HS-5 (cell line): ENCODE measurements around the gene TBX6.
"Not testable (repeated sequence)": the region's sequence is repeated elsewhere in the genome, so short reads cannot be mapped to it uniquely, and the experiment has no call there.

ENCODE experiments used
- DNase-seq: peaks from one replicate; pipeline ENCODE4 v3.0.0-alpha.2; 2012; ENCODE audit warnings: low read depth

Gene TBX6

DNA sequence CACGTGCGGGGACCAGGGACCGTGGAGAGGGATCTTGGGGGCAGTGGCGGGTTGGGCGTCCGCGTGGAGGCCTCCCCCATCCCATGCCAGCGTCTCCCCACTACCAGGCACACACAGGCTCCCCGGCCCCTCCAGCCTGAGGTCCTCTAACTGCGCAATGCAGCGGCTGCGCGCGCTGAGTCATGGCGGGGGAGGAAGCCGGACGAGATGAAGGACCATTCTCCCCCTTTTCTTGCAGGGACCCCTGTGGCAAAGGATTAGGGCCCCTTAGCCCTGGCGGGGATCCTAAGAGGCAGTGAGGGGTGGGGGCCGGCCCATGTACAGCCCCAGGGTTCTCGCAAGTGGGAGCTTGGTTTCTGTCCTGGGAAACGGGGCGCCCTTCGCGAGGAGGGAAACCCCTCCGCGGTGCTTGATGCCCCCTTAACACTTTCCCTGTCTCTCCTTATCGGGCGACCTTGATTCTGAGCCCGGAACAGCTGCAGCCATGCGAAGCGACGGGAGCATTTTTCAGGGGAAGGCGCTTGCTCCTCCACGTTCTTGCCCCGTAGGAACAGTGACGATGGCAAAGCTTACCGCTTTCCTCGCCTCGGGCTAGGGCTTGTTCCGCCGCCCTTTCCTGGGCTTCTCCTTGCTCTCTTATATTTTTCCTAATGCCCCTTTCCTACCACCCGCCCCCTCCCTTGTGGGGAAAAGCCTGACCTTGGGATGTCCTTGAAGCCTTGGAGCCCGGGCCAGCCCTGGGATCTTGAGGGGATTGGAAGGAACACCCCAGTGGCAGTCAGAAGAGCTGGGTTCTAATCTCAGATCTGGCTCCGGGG lies 25.6 kb downstream of the TBX6 start:
- no peak for DNase-seq

GRCh38 chr16:30065102-30065942 lies 26.4 kb downstream of the TBX6 start, which contains the start of gene ALDOA:
Gene ALDOA, plus strand, starts transcription at chr16:30065760. Its CDS starts 1,138 bp downstream, at chr16:30066898.
- DNase-seq = peak; percentile 98

GRCh38 chr16:30064729-30065101 lies 27.0 kb downstream of the TBX6 start:
- DNase-seq = no peak

- no peak for DNase-seq
These were observed 27.6 kb downstream of the TBX6 start for GRCh38 chr16:30063893-30064728.

DNA sequence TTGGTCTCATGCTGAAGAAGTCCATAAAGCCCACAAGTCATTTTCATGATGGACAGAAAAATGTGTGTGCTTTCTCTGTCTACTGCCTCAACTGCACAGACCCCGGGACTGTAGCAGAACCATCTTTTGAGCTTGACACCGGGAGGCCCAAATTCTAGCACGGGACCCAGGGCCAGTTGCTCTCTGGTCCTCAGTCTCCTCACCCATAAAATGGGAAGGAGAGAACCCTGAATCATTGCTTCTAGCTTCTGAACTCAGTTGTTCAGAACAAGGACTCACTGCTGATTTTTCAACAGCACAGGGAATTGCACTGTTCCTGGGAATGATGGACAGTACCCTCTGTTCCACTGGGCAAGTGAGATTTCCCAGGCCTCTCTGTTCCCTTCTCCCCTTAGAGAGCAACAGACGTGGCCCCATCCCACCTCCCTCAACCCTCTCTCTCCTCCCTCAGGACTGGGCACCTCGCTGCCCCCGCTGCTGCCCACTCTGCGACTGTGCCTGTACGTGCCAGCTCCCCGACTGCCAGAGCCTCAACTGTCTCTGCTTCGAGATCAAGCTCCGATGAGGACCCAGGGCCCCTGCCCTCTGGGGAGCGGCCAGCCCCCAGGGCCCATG lies 28.3 kb downstream of the TBX6 start:
- no peak for DNase-seq

DNA sequence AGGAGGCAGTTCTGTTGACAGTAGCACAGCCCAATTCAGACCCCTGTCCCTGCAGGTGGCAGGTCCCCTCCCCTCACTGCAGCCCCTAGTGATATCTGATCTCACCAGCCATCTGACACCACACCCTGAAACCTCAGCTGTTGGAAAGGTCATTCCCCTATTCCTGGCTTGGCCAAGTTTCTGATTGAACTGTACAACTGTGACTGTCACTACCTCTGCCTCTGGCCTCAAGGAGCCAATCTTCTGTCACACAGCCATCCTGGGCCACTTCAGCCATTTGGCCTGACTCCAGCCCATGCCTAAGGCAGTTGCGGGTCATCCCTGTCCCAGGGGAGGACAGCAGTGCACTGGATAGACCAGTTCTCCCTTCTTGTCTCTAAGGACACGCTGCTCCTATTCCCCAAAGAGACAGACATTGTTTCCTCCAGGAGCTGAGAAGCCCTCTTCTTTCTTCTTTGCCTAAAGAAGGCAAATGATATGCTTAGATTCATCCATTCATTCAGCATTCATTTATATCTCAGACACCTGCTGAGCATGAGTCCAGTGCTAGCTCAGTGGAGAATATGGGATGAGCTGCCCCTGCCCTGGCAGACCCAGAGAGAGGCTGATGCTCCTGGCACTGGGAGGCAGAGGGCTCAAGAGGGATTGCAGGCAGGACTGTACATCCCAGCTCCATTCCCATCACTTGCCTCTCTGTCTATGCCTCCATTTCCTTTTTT lies 30.7 kb downstream of the TBX6 start:
- no peak for DNase-seq

- DNase-seq = no peak
These were observed 31.4 kb downstream of the TBX6 start for GRCh38 chr16:30060346-30060745.

DNA sequence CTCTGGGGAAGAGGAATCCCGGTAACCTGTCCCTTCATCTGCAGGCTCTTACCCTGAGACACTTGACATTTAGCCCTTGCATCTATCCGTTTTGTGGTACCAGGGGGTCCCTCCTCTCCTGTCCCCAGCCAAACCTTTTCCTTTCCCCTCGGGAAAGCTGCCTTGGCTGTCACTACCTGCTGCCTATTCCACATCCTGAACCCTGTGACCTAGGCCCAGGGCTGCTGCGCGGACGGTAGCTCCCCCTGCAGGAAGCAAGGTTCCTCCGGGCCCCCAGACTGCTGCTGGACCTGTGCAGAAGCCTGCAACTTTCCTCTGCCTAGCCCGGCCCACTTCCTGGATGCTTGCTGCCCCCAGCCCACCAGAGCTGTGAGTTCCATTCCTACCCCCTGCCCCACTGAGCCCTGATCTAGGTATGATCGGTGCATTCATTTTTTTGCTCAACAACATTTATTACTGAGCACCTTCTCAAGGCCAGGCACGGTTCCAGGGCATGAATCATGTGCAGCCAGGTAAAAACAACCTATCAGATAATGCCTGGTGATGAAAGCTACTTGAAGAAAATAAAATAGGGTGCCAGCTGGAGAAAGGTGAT lies 36.7 kb downstream of the TBX6 start:
- no peak for DNase-seq

DNA sequence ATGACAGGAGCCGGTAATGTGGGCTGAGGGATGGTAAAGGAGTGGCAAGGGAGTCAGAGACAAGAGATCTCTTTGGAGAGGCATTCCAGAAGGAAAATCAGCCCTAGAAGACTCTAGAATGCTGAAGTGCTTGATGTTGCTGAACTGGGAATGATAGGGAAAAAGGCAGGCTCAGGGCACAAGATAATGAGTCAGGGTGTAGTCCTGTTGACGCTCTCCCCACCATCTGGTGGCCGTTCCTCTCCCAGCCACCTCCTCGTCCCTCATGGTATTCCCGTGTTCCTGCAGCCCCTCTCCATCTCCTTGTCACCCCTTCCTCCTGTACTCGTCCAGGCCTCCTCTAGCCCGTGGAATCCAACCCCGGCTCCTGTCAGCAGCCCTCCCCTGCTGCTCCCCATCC lies 37.3 kb downstream of the TBX6 start:
- DNase-seq = no peak

GRCh38 chr16:30053376-30054015 lies 38.2 kb downstream of the TBX6 start:
- DNase-seq = no peak

DNA sequence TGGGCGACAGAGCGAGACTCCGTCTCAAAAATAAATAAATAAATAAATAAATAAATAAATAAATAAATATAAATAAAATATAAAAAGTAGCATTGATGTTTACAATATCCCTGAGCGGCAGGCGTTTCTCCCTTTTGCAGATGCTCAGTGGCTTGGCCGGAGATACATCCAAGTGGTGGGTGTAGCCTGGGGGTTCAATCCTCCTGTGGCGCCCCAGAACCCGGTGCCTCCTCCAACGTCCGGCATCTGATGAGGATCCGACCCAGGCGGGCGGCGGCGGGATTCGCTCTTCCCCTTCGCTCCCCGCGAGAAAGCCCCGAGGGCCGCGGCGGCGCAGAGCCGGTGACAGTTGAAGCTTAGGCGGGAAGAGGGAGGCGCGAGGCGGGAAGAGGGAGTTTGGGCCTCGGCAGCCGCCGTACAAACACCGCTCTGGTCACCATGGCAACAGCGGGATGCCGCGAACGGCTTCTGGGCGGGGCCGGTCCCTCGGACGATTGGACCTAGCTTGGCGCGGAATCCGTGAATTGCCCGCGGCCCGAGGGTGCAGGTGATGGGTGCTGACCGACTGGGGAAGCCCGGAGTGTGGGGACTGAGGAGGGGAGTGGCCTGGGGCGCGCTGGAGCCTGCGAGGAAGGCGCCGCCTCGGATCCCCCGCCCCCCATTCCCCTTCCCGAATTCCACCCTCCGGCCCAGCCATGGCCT lies 38.9 kb downstream of the TBX6 start:
- DNase-seq = peak; percentile 68

- DNase-seq = no peak
These were observed 40.2 kb downstream of the TBX6 start for GRCh38 chr16:30051518-30051917.

DNA sequence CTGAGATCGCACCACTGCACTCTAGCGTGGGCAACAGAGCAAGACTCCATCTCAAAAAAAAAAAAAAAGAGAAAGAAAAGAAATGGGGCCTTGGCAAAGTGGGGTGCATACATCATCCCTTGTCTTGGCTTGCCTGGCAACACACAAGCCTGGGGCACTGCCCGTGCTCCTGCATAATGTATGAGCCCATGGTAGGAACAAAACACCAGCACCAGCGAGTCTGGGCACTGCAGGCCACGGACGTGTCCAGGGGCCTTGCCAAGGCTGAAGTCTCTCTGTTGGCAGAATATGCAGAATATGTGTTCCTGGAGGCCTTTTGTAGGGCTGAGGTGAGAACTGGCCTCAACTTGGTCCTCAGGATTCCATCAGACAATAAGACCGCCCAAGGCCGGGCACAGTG lies 41.9 kb downstream of the TBX6 start:
- DNase-seq = no peak

DNA sequence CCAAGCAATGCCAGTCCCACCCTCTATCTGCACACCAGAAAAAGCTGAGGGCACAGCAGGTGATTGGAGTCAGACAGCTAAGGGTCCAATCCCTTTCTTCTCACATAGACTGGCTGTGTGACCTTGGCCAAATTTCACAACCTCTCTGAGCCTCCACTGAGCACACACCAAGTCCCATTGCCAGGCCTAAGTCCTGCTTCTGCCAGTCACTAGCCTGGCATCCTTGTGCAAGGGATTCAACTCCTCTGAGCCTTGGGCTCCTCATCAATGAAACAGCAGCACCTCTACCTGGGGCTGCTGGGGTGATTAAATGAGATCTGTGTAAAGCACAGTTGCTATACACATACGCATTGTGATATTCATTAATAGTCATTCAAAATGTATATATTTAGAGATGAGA lies 45.1 kb downstream of the TBX6 start:
- DNase-seq = no peak

DNA sequence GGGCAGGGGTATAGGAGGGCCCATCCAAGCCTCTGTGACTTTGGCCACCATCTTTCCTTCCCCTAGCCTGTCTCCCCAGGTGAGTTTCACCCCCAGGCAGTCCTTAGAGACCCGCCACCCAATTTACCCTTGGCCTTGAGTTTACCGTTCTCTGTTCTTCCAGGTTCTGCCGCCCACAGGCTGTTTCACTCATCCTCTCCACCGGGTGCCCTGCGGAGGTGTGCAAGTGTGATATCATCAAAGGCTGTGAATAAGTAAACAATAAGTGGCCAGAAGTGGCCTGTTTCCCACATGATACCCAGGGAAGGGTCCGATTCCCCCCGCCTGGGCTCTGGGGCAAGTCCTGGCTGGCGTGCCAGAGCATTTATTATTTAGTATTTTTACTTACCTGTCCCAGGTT lies 45.5 kb downstream of the TBX6 start:
- DNase-seq = no peak

GRCh38 chr16:30041841-30042240 lies 49.9 kb downstream of the TBX6 start:
- DNase-seq = no peak

GRCh38 chr16:30040690-30041089 lies 51.0 kb downstream of the TBX6 start:
- not testable (repeated sequence) for DNase-seq

DNA sequence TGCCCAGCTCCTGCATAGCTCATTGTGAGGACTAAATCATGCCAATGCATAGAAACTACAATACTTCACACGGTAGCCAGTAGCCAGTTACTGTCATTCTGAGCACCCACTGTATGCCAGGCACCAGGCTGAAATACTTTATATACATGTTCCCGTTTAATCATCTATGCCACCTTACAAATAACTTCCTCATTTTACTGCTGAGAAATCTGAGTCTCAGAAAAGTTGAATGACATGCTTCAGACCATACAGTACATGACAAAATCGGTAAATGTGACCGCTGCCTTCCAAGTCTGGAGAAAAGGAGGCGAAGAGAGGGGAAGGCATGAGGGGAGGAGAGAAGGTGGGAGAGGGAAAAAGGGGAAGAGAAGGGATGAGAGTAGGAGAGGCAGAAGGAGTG lies 51.5 kb downstream of the TBX6 start:
- no peak for DNase-seq
